ENCODE results near the gene PRDM16.

The PRDM16 gene

DNA sequence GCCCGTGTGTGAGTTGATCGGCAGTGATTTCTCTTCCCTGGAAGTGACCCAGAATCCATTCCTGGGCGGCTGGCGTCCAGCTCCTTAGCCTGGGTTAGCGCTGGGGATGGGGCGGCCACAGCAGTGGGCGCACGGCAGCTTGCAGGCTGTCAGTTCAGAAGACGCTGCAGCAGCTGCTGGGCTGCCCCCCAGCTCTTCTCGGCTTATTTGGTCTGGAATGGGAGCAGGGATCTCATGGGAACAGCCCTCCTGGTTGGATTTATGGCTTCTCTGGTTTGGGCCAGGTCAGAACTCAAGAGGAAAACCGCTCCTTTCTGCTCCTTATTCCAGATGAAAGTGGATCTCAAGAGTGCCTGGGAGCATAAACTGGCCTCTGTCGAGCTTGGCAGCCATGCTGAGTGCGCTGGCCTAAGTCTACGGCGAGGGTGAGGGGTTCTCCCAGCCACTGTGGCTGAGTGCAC lies 148.2 kb downstream of the PRDM16 start:
- no peak for DNase-seq

DNA sequence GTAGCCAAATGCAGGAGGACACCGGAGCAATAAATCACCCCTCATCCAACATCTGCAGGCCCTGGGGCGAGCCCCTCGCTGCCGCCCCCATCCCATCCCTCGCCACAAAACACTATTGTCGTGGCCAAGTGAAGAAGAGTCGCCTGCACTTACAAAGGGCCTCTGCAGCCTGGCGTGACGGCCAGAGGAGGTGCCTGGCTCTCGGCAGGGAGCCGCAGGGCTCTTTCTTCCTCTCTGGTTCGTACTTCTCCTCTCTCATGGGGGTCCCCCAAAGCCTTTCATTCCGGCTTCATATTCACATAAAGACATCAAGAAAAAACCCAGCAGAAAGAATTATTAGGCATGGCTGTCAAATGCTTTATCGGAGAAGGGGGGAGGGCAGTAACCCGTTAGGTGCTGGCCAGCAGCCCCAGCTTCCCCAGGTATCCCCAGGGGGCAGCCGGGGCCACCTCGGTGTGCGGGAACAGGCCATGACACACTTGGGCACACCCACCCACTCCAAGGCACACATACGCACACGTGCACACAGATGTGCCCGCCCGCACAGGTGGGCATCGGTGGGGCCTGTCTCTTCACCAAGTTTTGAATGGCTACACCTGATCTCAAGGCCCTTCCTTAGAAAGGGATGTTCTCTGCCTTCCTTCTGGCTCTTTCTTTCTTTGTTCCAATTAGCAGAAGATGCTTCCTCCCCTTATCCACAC lies 149.1 kb downstream of the PRDM16 start:
- DNase-seq: no peak

DNA sequence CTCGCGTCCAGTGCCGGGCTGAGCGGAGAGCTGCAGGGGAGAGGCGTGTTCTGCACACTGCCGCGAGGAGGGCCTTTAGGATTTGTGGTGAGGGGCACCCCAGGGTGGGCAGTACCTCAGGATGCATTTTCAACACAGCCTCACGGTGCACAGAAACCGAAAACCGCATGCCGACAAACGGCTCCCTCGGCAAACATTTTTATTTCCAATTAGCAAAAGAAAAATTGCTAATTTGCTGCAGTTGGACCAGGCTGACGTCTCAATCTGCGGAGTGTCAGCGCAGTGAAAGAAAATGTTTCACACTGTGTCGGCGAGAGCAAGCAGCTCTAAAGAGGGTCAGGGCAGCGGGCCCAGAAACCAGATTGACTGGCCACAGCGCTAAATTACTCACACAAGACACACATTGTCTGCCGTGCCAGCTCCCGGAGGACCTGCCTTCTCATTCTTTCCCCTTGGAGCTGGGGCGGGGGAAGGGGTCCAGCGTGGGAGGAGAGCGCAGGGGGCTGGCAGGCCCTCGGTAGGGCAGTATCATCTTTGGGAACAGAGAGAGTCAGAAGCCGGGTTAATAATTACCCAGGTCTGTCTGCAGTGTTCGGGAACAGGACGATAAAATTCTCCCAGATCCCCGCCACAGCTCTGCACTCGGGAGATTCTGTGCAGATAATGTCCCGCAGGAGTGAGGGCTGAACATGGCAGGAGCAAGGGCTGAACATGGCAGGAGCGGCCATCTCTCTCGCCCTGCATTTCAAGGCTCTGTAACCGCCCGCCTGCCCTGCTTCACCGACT lies 150.2 kb downstream of the PRDM16 start:
- DNase-seq: no peak

DNA sequence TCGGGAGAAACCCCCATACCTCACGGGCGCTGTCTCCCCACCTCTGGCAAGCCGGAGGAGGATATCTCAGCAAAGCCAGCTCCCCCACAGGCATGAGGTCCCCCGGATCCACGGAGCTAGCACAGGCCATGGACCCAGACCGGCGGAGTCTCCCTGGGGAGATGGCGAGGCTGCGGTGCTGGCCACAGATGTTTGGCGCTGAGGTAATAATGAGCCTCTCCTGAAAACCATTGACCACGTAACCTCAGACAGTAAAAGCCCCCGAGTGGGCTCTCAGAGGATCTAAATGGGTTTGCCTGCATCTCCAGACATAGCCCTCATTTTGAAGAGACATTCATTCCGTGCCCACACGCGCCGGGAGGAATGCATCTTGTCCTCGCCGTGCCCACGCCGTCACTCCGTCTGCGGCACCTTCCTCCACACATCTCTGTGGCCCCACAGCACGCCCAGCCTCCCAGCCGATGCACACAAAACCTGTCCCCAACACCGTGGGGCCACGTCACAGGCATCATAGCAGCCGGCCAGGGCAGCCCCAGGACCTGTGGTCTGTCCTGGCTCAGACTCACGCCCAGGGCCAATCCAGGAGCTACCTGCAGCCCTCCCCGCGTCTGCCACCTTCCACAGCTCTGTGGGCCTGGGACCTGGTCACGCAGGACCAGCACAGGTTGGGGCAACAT lies 150.9 kb downstream of the PRDM16 start:
- no peak for DNase-seq

DNA sequence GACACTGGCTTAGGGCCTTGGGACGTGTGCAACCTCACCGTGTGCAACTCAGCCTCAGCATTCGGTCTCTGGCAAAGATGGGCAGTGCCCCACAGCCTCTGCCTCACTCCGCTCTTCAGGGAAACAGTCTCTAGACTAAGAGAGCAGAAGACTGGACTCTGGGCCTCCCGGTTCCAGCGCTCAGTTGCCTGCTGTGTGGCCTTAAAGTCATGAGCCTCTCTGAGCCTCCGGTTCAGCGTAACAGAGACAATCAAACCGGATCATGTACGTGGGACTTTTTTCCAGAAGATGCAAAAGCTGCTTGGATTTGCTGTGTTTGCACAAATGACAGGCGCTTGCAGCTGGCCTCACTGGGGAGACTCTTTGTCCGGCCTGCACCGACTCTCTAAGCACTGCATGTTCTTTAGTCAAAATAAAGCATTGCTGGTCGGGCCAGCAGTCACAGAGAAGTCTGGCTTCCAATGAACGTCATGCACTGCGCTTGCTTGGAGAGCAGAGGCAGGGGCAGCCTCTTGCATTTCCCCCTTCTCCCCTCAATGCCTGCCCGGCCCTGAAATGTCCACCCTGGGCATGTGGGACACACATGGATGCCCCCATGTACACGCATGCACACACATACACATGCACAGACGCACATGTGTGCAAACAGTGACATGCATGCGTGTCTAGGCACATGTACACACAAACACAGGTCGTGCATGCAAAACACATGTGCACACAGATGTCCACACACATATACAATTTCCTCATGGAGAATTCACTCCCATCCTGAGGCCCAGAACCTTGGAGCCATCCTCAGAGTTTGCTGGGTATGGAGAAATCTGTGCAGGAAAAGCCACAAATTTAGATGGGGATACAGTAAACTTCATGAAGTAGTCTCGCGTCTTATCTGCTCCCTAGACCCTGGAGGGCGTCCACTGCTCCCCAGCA lies 152.4 kb downstream of the PRDM16 start:
- no peak for DNase-seq

DNA sequence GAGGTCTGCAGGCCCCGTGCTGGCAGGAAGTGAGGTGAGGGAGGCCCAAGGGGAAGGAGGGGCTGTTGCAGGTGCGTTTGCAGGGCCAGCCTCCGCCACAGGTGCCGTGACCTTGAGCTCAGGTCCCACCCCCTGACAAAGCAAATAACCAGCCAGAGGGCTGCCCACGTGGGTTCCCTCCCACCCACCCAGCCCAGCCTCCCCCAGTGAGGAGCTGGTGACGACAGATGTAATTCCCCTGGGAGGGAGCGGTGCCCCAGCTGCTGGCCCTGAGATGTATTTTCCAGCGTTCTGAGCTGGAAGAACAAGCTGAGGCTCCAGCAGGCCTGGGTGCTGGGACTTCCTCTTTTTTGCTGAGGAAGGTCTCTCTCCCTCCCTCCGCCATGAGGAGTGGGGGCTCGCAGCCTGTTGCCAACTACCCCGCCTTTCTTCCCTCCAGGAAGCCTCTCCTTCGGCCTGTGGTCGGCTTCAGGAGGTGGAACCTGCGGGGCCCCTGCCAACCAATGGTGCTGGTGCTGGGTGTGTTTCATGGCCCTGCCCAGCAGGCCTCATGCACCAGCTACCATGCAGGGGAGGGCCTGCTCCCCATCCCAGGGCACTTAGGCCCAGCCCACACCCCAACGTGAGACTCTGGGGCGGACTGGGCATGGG lies 153.2 kb downstream of the PRDM16 start:
- DNase-seq: peak; percentile 8 to 25

DNA sequence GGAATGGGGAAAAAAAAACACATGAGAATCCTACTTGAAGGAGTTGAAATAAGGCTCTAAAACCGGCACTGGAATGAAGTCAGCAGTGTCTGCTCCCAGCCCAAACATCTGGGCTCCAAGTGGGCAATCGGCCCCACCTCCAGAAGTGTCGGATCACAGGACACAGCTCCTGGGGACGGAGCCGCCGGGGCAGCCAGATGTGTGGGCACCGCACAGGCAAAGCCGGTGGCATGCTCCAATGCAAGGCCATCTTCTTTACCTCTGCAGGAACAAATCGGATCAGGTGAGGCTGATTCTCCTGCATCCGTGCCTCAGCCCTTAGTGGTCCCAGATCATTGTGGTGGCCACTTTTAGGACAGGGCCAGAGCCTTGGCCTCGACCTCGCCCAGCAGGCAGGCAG lies 156.7 kb downstream of the PRDM16 start:
- DNase-seq: no peak

DNA sequence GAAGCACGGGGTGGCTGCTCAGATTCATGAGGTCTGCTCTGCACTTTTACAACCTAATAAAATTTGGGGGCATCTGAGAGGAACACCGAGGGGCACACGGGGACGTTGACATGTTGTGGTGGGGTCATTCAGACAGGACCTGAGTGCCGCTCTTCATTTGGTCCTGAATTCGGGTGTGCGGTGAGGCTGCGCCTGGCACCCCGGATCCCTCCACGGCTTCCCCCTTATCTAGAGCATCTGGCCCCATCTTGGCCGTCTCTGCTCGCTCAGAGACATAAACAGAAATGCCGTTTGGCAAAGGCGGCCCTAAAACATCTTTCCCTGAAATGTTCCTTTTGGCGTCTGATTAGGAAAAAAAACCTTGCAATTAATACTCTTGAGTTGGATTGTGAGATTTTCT lies 157.2 kb downstream of the PRDM16 start:
- DNase-seq: no peak

DNA sequence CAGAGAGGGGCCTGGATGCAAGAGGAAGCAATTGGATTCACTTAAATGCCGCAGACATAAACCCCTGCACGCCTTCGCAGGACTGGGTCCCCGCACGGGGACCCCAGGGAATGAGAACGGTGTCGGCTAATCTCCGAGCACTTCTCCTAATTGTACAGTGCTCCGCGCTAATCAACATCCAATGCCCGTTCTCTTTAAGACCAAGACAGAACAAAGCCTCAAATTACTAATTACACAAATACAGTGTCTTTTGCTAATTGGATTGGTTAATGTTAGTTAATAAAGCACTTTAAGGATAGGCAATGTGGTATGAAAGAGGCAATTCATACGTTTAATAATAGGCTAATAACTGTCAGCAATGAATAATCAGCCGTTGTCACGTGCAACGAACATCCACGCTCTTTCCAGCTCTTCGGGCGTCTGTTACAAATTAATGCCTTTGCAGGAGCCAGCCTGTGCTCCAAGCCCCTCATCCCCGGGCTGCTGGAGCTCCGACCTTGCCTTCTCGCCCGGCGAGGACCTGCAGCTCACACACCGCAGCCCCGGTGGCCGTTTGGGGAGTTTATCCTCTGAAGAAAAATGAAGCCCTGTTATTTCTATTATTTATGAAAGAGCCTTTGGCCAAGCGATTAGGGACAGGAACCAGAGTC lies 157.8 kb downstream of the PRDM16 start:
- DNase-seq: no peak

DNA sequence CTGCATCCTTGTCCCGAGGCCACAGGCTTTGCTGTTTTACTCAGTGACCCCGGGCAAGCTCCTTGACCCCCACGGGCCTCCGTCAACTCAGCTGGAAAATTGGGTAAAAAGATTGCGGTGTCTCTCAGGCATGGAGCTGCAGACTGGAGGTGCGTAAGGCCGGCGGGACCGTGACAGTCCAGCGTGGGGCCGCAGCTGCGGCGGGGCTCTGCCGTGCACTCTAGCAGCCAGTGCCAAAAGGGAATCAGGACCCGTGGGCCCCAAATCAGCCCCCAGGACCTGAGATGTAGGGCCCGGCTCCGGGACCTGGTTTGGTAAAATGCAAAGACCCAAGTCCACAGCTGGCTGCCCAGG lies 158.3 kb downstream of the PRDM16 start:
- no peak for DNase-seq

DNA sequence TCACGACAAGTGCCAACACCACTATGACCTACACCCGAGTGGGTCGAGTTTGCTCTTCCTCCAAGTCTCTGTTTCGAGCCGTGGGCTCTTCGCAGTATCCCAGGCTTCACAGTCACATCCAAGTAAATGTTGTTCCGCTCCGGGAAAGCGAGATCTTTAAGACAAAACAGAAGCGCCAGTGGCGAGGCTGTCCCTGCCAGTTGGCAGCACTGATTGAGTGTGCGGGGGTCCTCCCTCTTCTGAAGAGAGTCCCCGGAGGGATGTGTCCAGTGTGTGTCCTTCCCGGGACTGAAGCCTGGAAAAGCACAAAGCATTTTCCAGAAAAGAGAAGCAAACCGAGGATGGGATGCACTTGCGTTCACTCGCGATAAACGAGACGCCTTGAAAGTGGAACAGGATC lies 158.9 kb downstream of the PRDM16 start:
- no peak for DNase-seq

DNA sequence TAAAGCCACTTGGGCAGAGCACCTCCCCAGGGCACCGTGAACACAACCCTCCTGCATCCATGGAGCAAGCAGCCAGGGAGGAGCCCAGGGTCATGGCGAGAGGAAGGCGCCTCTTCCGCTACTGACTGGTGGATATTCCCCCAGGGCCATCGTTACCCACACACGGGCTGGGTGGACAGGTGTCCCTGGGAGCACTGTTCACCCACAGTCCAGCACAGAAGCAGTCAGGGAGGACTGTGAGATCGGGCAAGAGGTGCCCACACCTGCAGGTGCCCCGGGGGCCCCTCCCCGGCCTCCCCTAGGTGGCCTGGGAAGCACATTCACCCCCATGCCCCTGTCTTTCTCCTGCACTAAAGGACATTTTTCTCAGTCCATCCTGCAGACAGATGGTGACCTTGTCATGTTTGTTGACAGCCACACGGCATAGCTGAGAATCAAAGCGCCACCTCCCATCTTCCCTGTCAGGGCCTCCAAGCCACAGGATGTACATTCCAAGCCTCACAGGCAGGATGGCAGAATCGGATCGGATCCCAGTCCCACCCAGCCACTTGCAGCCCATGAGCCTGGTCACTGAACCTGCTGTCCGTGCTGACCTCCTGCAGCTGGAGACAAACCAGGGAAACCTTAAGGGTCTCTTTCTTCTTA lies 160.2 kb downstream of the PRDM16 start:
- no peak for DNase-seq

DNA sequence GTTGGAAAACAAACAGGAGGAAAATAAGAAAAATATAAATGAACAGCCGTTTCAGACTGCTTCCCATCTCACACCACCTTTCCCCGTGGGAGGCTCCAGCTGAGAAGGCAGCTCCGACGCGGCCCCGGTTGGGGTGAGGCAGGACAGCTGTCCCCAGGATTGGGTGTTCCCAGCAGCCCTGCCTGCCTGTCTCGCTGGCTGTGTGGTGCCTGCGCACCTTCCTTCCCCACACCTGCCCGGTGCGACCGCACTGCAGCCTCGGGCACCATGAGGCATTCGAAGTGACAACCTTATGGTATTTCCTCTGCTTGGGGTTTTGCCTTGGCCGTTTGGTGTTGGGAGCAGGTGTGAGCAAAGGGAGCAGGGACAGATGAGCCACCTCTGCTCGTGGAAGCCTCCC lies 161.6 kb downstream of the PRDM16 start:
- no peak for DNase-seq

DNA sequence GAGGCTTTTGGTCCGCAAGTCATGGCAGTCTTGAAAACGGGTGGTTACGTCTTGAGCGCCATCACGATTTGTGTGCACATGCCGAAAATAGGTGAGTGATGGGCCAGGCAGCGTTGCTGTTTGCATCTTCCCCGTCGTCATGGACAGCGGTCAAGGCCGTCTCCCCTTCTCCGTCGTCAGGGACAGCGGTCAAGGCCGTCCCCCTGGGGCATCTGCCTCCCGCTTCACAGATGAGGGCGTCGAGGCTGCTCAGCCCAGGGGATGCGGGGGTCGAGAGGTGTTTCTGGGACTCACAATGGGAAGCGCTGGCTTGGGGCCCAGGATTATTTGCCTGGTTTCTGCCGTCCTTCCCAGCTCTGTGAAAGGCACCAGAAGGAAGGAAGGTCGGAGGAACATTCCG lies 162.2 kb downstream of the PRDM16 start:
- DNase-seq: no peak

DNA sequence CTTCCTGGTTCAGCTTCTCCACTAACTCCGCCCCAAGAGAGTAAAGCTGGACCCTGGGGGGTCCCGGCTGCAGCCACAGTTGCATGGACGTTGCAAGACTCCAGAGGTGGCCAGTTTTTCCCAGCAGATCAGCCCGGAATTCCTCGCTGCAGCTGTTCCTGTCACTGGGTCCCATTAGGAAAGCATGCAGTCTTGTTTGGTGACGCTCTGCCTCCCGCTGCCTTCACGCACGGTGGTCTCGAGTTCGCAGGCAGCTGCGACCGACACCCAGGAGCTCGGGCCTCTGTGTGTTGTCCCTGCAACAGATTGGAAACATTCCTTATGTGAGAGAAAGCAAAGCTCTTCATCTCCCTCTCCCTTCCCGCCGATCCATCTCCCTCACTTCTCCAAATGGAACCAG lies 162.8 kb downstream of the PRDM16 start:
- DNase-seq: no peak

DNA sequence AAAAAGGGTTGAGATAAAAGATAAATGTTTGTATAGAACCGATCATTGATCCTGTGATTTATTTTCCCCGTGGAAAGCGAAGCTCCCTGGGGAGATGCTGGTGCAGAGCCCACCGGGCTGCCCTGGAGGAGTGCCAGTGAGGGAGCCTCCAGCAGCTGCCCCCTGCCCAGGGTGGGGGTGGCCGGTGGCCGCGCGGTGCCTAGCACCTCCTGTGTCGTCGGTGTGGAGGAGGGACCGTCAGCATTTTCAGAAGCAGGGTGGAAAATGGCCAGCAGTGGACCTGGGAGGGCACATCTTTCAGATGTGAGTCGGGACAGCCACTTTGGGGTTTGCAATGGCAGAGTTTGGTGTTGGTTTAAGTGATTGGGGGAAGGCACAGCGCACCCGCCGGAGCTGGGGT lies 164.0 kb downstream of the PRDM16 start:
- DNase-seq: no peak

DNA sequence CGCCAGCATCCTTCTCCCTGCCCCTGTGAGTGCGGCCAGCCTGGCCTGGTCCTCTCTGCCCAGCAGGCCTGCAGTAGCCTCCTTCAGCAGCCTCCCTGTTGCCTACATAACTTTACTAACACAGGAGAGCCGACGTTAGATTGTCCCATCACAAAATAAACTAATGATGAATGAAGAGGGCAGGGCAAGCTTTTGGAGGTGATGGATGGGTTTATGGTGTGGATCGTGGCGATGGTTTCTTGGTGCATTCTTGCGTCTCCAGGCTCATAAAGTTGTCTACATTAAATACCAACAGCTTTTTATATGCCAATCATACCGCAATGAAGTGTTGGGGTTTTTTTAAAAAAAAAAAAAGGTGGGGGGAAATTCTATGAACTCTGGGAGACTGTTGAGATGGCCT lies 164.5 kb downstream of the PRDM16 start:
- DNase-seq: no peak

DNA sequence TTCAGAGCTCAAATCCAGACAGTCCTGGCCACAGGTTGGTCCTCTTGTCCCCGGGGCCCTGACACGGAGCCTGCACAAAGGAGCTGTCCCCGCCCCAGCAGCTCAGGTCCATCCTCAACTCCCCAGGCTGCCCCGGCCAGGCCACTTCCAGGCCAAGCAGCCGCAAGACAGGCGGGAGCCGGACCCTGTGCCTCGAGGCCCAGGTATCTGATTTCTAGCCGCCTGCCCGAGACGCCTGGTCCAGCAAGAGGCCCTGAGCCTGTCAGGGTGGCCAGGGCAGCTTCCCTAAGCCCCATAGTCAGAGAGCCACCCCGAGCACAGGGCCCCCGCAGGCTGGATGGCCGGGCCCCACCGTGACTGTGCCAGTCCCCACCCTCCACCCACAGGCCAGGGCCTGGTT lies 165.3 kb downstream of the PRDM16 start:
- DNase-seq: no peak

DNA sequence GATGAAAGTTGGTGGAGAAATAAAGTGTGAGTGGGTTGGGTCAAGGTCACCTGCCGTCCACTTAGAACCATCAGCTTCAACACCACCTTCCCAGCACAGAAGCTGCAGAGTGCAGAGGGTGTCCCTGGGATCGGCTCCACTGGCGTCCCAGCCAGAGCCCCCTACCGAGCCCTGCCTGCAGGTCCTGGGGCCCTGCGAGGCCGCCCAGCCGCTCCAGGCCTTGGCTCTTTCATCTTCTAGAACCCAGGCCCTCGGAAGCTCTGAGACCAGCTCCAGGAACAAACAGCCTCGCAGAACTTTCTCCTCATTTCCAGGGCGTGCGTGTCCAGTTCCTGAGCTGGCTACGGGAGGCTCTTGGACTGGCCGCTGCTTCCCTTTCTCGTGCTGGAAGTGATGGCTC lies 166.0 kb downstream of the PRDM16 start:
- no peak for DNase-seq

DNA sequence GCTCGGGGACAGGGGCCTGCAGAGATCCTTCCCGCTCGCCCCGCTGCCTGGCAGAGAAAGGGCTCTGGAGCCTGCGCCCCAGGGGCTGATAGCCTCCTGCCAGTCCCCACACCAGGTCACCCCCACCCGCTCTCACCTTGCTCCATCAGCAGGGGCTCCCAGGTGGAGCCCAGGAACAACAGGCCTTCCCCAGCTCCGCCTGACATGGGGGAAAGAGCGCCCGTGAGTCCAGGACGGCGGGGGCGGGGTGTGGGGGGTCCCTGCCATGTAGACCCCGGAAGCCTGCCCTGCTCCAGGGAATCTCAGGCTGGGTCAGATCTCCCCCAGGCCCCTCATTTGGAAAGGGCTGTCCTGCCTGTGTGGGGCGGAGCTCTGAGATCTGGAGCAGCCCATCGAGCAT lies 166.5 kb downstream of the PRDM16 start:
- no peak for DNase-seq

DNA sequence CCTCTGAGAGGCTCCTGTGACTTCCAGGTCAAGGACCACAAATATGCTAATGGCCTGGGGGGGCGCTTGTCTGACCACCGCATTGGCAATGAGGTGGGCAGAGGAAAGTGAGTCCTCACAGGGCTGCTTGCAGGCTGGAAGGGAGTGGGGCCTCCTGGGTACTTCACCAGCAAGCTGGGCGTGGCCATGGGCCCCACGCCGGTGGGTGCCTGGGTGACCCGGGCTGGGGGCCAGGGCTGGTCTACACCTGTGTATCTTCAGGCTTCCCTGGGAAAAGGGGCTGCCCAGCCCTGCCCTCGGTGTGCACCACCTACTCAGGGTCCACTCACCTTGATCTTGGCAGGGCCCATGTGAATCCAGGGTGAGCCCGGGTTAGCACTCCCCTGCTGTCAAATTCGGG lies 167.4 kb downstream of the PRDM16 start:
- no peak for DNase-seq

Measured in Kasumi-1 (cell line).